Liver (tissue), 3 donors: Measurements from ENCODE around the gene NLGN1.

Experiments used
- JUND ChIP-seq, 2 donors: IDR thresholded peaks; 2 replicates each; pipeline ENCODE4 v1.6.1; 2016; ENCODE audit warnings: antibody characterized with exemption in 2 of 2
- RAD21 ChIP-seq, 2 donors: IDR thresholded peaks; 2 replicates each; pipeline ENCODE4 v1.6.1; 2016; ENCODE audit warnings: antibody characterized with exemption in 2 of 2, mild to moderate bottlenecking in 2 of 2
- REST ChIP-seq: IDR thresholded peaks from 2 replicates; pipeline ENCODE4 v1.6.1; 2016; ENCODE audit warnings: antibody characterized with exemption, mild to moderate bottlenecking
- RXRA ChIP-seq, 2 donors: IDR thresholded peaks; 2 replicates each; pipeline ENCODE4 v1.6.1; 2017 to 2018; ENCODE audit warnings: antibody characterized with exemption in 2 of 2, mild to moderate bottlenecking in 1 of 2
- YY1 ChIP-seq: IDR thresholded peaks from 2 replicates; pipeline ENCODE4 v1.6.1; 2016; ENCODE audit warnings: antibody characterized with exemption, mild to moderate bottlenecking
- TF ChIP-seq, protein P1 (sequence below): fragments of 150-350 bp; IDR thresholded peaks from 2 replicates; pipeline ENCODE4 v1.5.1; 2017; ENCODE audit warnings: improper control_type of control experiment, low read depth, low read length; ENCODE audit not compliant: missing input control
- TF ChIP-seq, protein P2 (sequence below): IDR thresholded peaks from 2 replicates; pipeline ENCODE4 v1.6.1; 2016; ENCODE audit warnings: antibody characterized with exemption
- donor health status: healthy.
- donor health status: healthy.

- TF ChIP-seq, protein P1, sequence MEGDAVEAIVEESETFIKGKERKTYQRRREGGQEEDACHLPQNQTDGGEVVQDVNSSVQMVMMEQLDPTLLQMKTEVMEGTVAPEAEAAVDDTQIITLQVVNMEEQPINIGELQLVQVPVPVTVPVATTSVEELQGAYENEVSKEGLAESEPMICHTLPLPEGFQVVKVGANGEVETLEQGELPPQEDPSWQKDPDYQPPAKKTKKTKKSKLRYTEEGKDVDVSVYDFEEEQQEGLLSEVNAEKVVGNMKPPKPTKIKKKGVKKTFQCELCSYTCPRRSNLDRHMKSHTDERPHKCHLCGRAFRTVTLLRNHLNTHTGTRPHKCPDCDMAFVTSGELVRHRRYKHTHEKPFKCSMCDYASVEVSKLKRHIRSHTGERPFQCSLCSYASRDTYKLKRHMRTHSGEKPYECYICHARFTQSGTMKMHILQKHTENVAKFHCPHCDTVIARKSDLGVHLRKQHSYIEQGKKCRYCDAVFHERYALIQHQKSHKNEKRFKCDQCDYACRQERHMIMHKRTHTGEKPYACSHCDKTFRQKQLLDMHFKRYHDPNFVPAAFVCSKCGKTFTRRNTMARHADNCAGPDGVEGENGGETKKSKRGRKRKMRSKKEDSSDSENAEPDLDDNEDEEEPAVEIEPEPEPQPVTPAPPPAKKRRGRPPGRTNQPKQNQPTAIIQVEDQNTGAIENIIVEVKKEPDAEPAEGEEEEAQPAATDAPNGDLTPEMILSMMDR = no peak
- no peak for TF ChIP-seq RAD21 (IDR thresholded peaks at IDR 0.05)
- TF ChIP-seq RXRA (IDR thresholded peaks at IDR 0.05) = no peak
- TF ChIP-seq, protein P2, sequence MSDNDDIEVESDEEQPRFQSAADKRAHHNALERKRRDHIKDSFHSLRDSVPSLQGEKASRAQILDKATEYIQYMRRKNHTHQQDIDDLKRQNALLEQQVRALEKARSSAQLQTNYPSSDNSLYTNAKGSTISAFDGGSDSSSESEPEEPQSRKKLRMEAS = no peak
- TF ChIP-seq YY1 = no peak
- no peak for TF ChIP-seq JUND (IDR thresholded peaks at IDR 0.05)
- no peak for TF ChIP-seq REST
Observed at GRCh38 chr3:173430576-173430975, 33.0 kb downstream of the NLGN1 start.
